Activated T-helper 2 cell treated with anti-CD3 and anti-CD28 coated beads, Interferon-gamma antibody, Interleukin-2, Interleukin-4, amounts not matched to agents 10 μg/mL and 5 μg/mL and 100 μg/mL, durations not matched to agents 14 hours and 24 hours and 36 hours (primary cell): Measurements from ENCODE around the gene EEIG1. TPM values are rescaled to one million over a fixed set of nuclear protein-coding genes. Genes with fewer than 3 reads are reported as not detected.

ENCODE experiments used
- DNase-seq: peaks from one replicate; pipeline ENCODE4 v3.0.0; 2021; ENCODE audit warnings: low spot score
- H3K27ac Mint-ChIP-seq: one replicate; pipeline ENCODE4 v1.8.0; 2021; ENCODE audit warnings: mixed read lengths
- H3K27me3 Mint-ChIP-seq: one replicate; pipeline ENCODE4 v1.8.0; 2021; ENCODE audit warnings: low read depth, mixed read lengths
- H3K36me3 Mint-ChIP-seq: one replicate; pipeline ENCODE4 v1.8.0; 2021; ENCODE audit warnings: low read depth, mixed read lengths
- H3K4me1 Mint-ChIP-seq: one replicate; pipeline ENCODE4 v1.8.0; 2021; ENCODE audit warnings: low read depth, mixed read lengths
- H3K4me3 Mint-ChIP-seq: one replicate; pipeline ENCODE4 v1.8.0; 2021; ENCODE audit warnings: low read depth, mild to moderate bottlenecking, moderate library complexity, mixed read lengths
- H3K9me3 Mint-ChIP-seq: one replicate; pipeline ENCODE4 v1.8.0; 2021; ENCODE audit warnings: mixed read lengths
- intact Hi-C: fragments of 100-400 bp; cut with micrococcal nuclease; formaldehyde crosslinking; loops from one replicate; pipeline ENCODE4 v1.15.1; 2023
- total RNA-seq: library from RNA; stranded (reverse); gene quantifications from 2 replicates; pipeline ENCODE4 v1.2.3, GENCODE V29; 2022

EEIG1 gene
- total RNA-seq, 1 donor from 2014 or later = 43.8 TPM

DNA sequence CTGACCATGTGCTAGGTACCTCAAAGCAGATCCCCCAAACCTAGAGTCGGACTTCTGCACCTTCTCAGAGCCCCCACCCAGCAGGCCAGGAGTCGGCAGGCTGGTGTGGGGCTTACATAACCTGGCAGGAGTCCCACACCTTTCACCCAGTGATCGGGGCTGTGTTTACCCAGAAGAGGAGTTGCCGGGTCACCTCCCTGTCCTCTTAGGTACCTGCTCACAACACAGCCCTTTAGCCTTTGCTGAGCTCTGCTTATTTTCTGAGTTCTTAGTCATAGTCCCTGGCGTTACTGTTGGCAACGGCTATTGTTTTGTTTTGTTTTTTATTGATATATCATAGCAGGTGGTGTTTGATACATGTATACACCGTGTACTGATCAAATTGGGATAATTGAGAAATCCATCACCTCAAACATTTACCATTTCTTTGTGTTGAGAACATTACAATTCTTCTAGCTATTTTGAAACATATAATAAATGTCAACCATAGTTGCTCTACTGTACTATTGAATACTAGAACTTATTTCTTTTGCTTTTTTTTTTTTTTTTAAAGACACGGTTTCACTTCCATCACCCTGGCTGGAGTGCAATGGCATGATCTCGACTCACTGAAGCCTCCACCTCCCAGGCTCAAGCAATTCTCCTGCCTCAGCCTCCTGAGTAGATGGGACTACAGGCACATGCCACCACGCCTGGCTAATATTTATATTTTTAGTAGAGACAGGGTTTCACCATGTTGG is 10.4 kb upstream of the EEIG1 start:
- Mint-ChIP-seq H3K9me3 (no peaks in the 10 kb centered on the region), H3K36me3 (no peaks in the 10 kb centered on the region), H3K27ac (no peak overlapping the region), H3K27me3 (no peaks in the 10 kb centered on the region), H3K4me1 (peaks cover 11% of the 10 kb centered on the region), H3K4me3 (no peak overlapping the region)
- intact Hi-C loops = no loop called here
- no peak for DNase-seq

GRCh38 chr9:127990554-127990953 is 9.8 kb upstream of the EEIG1 start:
- Mint-ChIP-seq H3K27ac (no peak overlapping the region), H3K4me3 (no peak overlapping the region)
- intact Hi-C loops = no loop called here

DNA sequence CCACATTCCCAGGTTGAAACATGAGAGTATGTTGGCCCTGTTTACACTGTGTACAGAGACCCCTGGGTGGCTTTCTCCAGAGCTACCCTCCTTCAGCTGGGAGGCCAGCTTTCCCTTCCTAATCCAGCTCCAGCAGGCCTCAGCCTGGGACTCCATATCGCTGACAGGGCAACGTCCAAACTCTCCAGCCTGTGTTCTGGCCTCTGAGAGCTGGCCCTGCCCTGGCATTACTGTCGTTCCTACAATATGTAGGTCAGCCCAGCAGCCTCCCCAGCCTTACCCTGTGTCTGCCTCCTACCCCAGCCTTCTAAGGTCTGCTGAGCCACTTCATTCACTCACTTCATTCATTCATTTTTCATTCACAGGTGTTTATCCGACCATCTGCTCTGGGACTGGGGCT is 8.3 kb upstream of the EEIG1 start:
- H3K4me3 Mint-ChIP-seq = no peak overlapping the region
- H3K9me3 Mint-ChIP-seq = no peaks in the 10 kb centered on the region
- intact Hi-C loops = no loop called here
- DNase-seq = no peak
- no peak overlapping the region for H3K27ac Mint-ChIP-seq
- no peaks in the 10 kb centered on the region for H3K27me3 Mint-ChIP-seq
- H3K36me3 Mint-ChIP-seq = no peaks in the 10 kb centered on the region
- H3K4me1 Mint-ChIP-seq = peaks cover 14% of the 10 kb centered on the region

More at GRCh38 chr9:127990554-127990953, 9.8 kb upstream of the EEIG1 start:
- Mint-ChIP-seq H3K36me3 (no peaks in the 10 kb centered on the region), H3K27me3 (no peaks in the 10 kb centered on the region), H3K4me1 (peaks cover 11% of the 10 kb centered on the region), H3K9me3 (no peaks in the 10 kb centered on the region)
- DNase-seq = no peak

- no peak overlapping the region for H3K27ac Mint-ChIP-seq
- H3K4me3 Mint-ChIP-seq = no peak overlapping the region
- H3K27me3 Mint-ChIP-seq = no peaks in the 10 kb centered on the region
- H3K36me3 Mint-ChIP-seq = no peaks in the 10 kb centered on the region
- intact Hi-C loops = no loop called here
- peaks cover 28% of the 10 kb centered on the region for H3K4me1 Mint-ChIP-seq
- DNase-seq = no peak
- no peaks in the 10 kb centered on the region for H3K9me3 Mint-ChIP-seq
These were observed 6.4 kb upstream of the EEIG1 start for GRCh38 chr9:127987103-127987614.

DNA sequence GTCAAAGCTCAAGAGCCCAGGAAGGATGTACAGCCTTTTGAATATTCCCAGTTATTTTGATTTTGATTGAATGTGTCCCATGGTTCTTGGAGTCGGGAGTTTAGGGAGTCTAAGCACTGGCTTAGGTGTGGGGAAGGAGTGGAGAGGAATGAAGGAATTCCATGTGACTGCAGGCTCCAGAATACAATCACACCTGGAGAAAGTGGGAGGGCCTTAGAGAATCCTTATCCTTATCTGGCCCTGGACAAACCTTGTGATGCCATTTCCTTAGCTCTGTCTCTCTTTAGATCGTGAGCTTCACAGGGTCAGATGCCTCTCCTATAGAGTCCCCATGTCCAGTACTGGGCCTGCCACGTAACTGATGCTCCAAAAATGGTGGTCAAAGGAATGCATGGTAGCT is 4.2 kb upstream of the EEIG1 start:
- DNase-seq = no peak
- H3K27ac Mint-ChIP-seq = no peak overlapping the region
- H3K4me3 Mint-ChIP-seq = no peak overlapping the region
- no peaks in the 10 kb centered on the region for H3K27me3 Mint-ChIP-seq
- H3K9me3 Mint-ChIP-seq = no peaks in the 10 kb centered on the region
- no peaks in the 10 kb centered on the region for H3K36me3 Mint-ChIP-seq
- intact Hi-C loops = no loop called here
- peaks cover 28% of the 10 kb centered on the region for H3K4me1 Mint-ChIP-seq

- Mint-ChIP-seq H3K4me1 (peaks cover 34% of the 10 kb centered on the region), H3K36me3 (peaks cover 3% of the 10 kb centered on the region), H3K9me3 (no peaks in the 10 kb centered on the region), H3K27me3 (no peaks in the 10 kb centered on the region), H3K27ac (no peak overlapping the region), H3K4me3 (no peak overlapping the region)
- intact Hi-C loops = no loop called here
- DNase-seq = no peak
These were observed 3.1 kb upstream of the EEIG1 start for GRCh38 chr9:127983847-127984289.

DNA sequence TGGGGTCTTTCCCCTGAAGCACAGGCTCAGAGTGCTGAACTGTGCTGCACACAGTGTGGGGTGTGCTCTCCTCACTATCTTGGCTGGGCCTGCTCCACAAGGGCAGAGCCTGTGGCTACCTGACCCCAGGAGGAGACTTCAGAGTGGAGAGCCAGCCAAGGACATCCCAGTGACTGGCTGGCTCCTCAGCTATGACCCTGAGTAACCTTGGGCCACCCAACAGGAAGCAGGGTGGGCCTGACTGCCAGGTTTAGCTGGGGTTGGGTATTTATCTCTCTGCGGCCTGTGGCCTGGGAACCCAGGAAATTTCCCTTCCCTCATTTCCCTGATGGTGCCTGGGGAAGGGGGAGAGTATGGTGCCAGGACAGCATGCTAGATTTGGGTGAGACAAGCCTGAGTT is 2.1 kb upstream of the EEIG1 start:
- Mint-ChIP-seq H3K27me3 (no peaks in the 10 kb centered on the region), H3K4me3 (no peak overlapping the region), H3K36me3 (peaks cover 9% of the 10 kb centered on the region), H3K27ac (no peak overlapping the region), H3K9me3 (no peaks in the 10 kb centered on the region), H3K4me1 (peaks cover 35% of the 10 kb centered on the region)
- DNase-seq = no peak
- intact Hi-C loops = no loop called here

DNA sequence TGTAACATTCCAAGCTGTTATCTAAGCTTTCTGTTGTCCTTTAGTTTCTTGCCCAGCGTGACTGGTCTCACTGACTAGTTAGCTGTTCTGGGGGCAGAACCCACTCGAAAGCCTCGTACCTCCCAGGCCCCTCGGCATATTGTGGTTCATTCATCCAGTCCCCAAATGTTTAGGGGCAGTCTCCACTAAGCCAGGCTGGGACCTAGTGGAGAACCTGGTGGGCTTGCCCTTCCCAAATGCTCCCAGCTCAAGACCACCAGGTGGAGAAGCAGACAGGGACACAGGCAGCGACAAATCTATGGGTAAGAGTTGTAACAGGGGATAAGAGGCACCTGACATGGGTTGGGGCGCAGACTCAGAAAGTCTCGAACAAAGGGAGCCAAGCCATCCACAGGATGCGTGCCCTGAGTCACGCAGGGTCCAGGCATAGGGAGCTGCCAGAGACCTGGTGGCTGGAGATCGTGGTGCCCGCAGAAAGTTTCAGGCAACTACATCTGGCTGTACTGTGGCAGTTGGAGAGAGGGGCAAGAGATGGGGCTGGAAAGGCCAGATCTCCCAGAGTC is 851 bp upstream of the EEIG1 start:
- Mint-ChIP-seq H3K36me3 (peaks cover 12% of the 10 kb centered on the region), H3K9me3 (no peaks in the 10 kb centered on the region), H3K27ac (peak overlapping the region; percentile 94), H3K4me1 (peaks cover 42% of the 10 kb centered on the region), H3K4me3 (peak overlapping the region; percentile 87), H3K27me3 (no peaks in the 10 kb centered on the region)
- DNase-seq = no peak
- intact Hi-C loops = loop anchor here (1.0 kb wide), 1 partner anchor 45 kb away; no protein-coding TSS in a partner anchor

DNA sequence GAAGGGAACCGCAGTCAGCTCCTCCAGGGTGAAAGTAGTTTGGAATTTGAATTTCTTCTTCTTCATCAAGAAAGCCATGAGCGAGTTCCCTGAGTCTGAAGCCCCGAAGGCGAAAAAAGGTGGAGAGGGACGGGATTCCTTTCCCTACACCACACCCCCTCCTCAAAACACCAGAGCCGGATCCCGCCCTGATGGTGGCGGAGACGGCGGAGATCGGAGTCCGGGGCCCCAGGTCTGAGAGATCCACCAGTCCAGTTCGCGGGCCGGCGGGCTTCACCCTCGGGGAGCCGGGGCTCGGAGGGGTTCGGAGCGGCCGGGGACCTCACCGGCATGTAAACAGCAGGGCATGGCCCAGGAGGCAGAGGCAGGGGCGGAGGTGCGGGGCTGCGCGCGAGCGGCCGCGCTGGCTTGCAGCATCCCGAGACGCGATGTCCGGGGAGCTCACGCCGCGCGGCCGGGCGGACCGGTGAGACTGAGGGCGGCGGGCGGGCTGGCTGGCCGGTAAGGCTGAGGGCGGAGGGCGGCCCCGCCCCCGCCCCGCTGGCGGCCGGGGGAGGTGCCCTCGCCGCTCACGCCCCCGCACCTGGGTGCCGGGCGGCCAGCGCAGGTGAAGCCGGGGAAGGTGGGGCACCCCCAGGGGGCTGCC is 606 bp downstream of the EEIG1 start:
- H3K9me3 Mint-ChIP-seq = no peaks in the 10 kb centered on the region
- peak overlapping the region; percentile 90 for H3K4me3 Mint-ChIP-seq
- H3K27me3 Mint-ChIP-seq = no peaks in the 10 kb centered on the region
- peaks cover 23% of the 10 kb centered on the region for H3K36me3 Mint-ChIP-seq
- peaks cover 56% of the 10 kb centered on the region for H3K4me1 Mint-ChIP-seq
- intact Hi-C loops = no loop called here
- H3K27ac Mint-ChIP-seq = peak overlapping the region; percentile 71
- DNase-seq = peak; percentile 58

DNA sequence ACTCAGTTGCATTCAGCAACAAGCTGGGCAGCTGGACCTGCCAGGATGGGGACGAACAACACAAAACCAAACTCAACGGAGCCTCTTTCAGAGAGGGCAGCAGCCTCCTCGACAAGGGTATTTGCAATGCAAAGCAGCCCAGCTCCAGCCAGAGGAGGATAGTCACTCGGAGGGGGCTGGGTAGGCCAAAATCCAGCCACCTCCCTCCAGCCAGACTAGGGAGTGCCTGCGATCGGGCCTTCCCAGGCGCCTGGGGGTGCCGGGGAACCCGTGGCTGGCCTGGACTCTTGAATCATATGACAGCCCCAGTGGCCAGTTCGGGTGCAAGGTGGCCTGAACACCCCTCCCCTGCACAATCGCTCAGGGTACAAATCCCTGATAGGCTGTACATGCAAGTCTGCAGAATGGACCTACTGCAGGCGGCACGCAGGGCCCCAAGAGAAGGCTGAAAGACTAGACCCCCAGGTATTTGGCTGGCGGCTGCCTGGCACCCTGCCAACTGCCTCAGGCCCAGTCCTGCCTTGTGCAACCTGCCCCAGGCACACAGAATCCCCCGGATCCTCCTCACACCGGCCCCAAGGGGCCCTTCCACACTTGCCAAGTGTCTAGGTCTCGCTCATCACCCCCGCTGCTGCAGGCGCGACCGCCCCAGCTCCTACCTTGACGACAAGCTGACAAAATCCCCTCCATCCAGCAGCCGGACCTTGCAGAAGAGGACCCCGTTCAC is 1.3 kb downstream of the EEIG1 start:
- peaks cover 56% of the 10 kb centered on the region for H3K4me1 Mint-ChIP-seq
- H3K4me3 Mint-ChIP-seq = peak overlapping the region; percentile 90
- no peak for DNase-seq
- peaks cover 25% of the 10 kb centered on the region for H3K36me3 Mint-ChIP-seq
- intact Hi-C loops = no loop called here
- H3K27ac Mint-ChIP-seq = peak overlapping the region; percentile 74
- H3K27me3 Mint-ChIP-seq = no peaks in the 10 kb centered on the region
- no peaks in the 10 kb centered on the region for H3K9me3 Mint-ChIP-seq

- no peaks in the 10 kb centered on the region for H3K9me3 Mint-ChIP-seq
- H3K36me3 Mint-ChIP-seq = peaks cover 27% of the 10 kb centered on the region
- H3K27me3 Mint-ChIP-seq = no peaks in the 10 kb centered on the region
- peaks cover 61% of the 10 kb centered on the region for H3K4me1 Mint-ChIP-seq
- no peak for DNase-seq
- peak overlapping the region; percentile 74 for H3K27ac Mint-ChIP-seq
- intact Hi-C loops = no loop called here
- H3K4me3 Mint-ChIP-seq = peak overlapping the region; percentile 90
These were observed 1.8 kb downstream of the EEIG1 start for GRCh38 chr9:127979015-127979332.

DNA sequence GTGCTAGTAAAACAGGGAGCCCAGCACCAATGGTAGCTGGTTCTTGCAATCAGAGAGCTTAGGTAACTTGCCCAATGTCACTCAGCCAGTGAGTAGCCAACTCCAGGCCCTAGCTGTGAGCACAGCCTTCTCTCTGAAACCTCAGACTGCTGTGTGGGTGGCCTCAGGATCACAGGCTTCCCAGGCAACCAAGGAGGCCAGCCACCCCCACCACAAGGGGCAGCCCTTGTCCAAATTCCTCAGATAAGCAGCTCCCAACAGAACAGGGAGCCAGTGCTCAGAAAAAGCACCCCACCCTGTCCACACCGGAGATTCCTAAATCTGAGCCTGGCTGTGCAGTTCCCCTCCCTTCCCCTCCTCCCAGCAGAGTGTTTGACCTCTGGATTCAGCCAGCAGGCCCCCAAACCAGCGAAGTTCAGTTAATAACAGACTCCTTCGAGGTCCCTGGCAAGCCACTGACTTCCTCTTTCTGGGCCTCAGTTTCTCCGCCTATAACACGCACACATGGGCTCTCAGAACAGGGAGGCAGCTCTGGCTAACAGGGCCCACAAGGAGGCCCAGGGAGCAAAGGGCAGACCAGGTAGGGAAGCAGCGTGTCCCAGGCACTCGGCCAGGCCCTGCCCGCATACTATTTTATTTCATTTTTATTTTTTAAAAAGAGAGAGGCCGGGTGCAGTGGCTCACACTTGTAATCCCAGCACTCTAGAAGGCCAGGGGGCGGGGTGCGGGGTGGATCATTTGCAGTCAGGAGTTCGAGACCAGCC is 2.7 kb downstream of the EEIG1 start:
- H3K27me3 Mint-ChIP-seq = no peaks in the 10 kb centered on the region
- peak overlapping the region; percentile 72 for H3K27ac Mint-ChIP-seq
- intact Hi-C loops = loop anchor here (1.0 kb wide), 1 partner anchor 8 kb away; no protein-coding TSS in a partner anchor
- peaks cover 27% of the 10 kb centered on the region for H3K36me3 Mint-ChIP-seq
- DNase-seq = no peak
- H3K4me3 Mint-ChIP-seq = peak overlapping the region; percentile 90
- no peaks in the 10 kb centered on the region for H3K9me3 Mint-ChIP-seq
- H3K4me1 Mint-ChIP-seq = peaks cover 59% of the 10 kb centered on the region
